HT-29 (cell line): ENCODE data around the gene TMCO4. TPM values are rescaled to one million over a fixed set of nuclear protein-coding genes. Genes with fewer than 3 reads are reported as not detected.
A peak's percentile ranks its signal among the peaks of the same experiment; 100 is the strongest.
"Not testable (repeated sequence)": the region's sequence is repeated elsewhere in the genome, so short reads cannot be mapped to it uniquely, and the experiment has no call there.

Source experiments
- DNase-seq: peaks from one replicate; pipeline ENCODE4 v3.0.0-alpha.2; 2015; ENCODE audit warnings: low spot score
- total RNA-seq: library from RNA; depleted of rRNA; stranded (reverse); fragments of >200 nt; shearing (Covaris generic); gene quantifications from 2 replicates; pipeline ENCODE4 v1.2.3, GENCODE V29; 2014; rRNA removed

TMCO4 gene
- 23.8 and 26.8 TPM in 2 replicates for total RNA-seq

- peak; percentile 73 for DNase-seq
Measured at GRCh38 chr1:19799230-19800075, at the start of gene TMCO4. TMCO4 (minus strand) TSS chr1:19799916; CDS start chr1:19780758, 19,158 bp downstream.

- DNase-seq = not testable (repeated sequence)
Measured at GRCh38 chr1:19849307-19849706, 49.6 kb upstream of the TMCO4 start.

GRCh38 chr1:19847334-19847733 is 47.6 kb upstream of the TMCO4 start:
- DNase-seq = not testable (repeated sequence)

- no peak for DNase-seq
Measured at GRCh38 chr1:19846338-19846737, 46.6 kb upstream of the TMCO4 start.

GRCh38 chr1:19845555-19845954 is 45.8 kb upstream of the TMCO4 start:
- DNase-seq = no peak

- DNase-seq = no peak
Measured at GRCh38 chr1:19844731-19845495, 45.2 kb upstream of the TMCO4 start.

- DNase-seq = no peak
Measured at GRCh38 chr1:19840228-19840627, 40.5 kb upstream of the TMCO4 start.

- DNase-seq = no peak
Measured at GRCh38 chr1:19837866-19838265, 38.1 kb upstream of the TMCO4 start.

GRCh38 chr1:19835578-19835977 is 35.9 kb upstream of the TMCO4 start:
- DNase-seq = no peak

- no peak for DNase-seq
Measured at GRCh38 chr1:19831441-19831840, 31.7 kb upstream of the TMCO4 start.

- no peak for DNase-seq
Measured at GRCh38 chr1:19828546-19828945, 28.8 kb upstream of the TMCO4 start.

- no peak for DNase-seq
Measured at GRCh38 chr1:19825298-19825697, 25.6 kb upstream of the TMCO4 start.

GRCh38 chr1:19824541-19824940 is 24.8 kb upstream of the TMCO4 start:
- no peak for DNase-seq

GRCh38 chr1:19824036-19824435 is 24.3 kb upstream of the TMCO4 start:
- DNase-seq = no peak

GRCh38 chr1:19819701-19820100 is 20.0 kb upstream of the TMCO4 start:
- no peak for DNase-seq

- no peak for DNase-seq
Measured at GRCh38 chr1:19818324-19818723, 18.6 kb upstream of the TMCO4 start.

- no peak for DNase-seq
Measured at GRCh38 chr1:19817160-19817559, 17.4 kb upstream of the TMCO4 start.

- DNase-seq = not testable (repeated sequence)
Measured at GRCh38 chr1:19816737-19817086, 17.0 kb upstream of the TMCO4 start.

- peak; percentile 52 for DNase-seq
Measured at GRCh38 chr1:19815801-19816736, 16.4 kb upstream of the TMCO4 start.

- peak; percentile 87 for DNase-seq
Measured at GRCh38 chr1:19814681-19815503, 15.2 kb upstream of the TMCO4 start, which contains the start of gene RNF186. RNF186 (minus strand) TSS chr1:19815283; CDS start chr1:19815101, 182 bp downstream.

GRCh38 chr1:19814244-19814661 is 14.5 kb upstream of the TMCO4 start:
- DNase-seq = no peak
